HG03108 (cell line): ENCODE measurements around the gene ZSCAN16.

Experiments
- ATAC-seq: cut with Tn5 transposase; IDR thresholded peaks from one replicate; pipeline ENCODE4 v1.9.1; 2021; ENCODE audit warnings: moderate library complexity; ENCODE audit not compliant: unreplicated experiment

Gene ZSCAN16

DNA sequence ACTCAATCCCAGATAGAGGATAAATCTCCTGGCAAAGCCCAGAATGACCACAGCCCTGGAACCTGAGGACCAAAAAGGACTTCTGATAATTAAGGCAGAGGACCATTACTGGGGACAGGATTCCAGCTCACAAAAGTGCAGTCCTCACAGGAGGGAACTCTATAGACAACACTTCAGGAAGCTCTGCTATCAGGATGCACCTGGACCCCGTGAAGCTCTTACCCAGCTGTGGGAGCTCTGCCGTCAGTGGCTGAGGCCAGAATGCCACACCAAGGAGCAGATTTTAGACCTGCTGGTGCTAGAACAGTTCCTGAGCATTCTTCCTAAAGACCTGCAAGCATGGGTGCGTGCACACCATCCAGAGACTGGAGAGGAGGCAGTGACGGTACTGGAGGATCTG, 992 bp downstream of the ZSCAN16 start:
- ATAC-seq: no peak

DNA sequence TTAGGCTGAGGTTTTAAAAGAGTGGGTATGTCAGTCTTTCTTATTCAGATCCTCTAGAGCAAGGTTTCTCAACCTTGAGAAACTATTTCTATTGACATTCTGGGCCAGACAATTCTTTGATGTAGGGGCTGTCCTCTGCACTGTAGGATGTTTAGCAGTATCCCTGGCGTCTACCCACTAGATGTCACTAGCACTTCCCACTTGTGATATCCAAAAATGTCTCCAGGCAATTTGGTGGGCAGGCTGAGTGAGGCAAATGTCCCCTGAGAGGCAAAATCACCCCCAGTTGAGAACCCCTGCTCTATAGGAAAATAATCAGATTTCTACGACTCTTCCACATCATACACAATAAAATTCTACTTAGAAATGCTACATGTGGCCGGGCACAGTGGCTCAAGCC, 9.6 kb downstream of the ZSCAN16 start:
- ATAC-seq: no peak

DNA sequence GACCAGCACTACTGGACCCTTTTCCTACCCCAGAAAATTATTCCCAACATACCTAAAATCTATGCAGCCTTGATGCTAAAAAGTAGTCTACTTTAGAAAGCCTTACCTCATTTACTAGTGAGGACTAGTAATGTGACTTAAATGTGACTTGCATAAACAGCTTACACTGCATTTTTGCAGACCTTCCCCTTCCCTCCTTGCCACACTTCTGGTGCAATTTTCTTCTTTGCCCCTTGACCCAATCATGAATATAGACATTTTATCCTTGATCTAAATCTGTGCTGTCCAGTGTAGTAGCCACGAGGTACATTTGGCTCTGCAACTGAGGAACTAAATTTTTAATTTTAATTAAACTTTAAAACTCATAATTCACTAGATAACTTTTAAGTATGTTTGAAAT, 10.3 kb downstream of the ZSCAN16 start:
- no peak for ATAC-seq

DNA sequence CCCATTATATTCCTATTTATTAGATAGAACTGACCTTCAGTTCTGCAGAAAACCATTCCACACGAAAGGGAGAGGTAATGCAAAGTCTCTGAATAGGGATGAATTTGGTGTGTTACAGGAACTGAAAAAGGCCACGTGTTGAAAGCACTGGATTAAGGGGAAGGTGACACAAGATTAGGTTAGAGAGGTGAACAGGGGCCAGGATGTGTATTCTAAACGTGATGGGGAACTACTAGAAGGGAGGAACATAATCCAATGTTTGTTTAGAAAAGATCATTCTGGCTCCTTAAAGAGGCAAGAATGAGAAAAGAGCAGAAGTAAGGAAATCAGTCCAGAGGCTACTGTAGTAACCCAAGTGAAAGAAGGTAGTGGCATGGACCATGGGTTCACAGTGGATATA, 11.0 kb downstream of the ZSCAN16 start:
- ATAC-seq: no peak

DNA sequence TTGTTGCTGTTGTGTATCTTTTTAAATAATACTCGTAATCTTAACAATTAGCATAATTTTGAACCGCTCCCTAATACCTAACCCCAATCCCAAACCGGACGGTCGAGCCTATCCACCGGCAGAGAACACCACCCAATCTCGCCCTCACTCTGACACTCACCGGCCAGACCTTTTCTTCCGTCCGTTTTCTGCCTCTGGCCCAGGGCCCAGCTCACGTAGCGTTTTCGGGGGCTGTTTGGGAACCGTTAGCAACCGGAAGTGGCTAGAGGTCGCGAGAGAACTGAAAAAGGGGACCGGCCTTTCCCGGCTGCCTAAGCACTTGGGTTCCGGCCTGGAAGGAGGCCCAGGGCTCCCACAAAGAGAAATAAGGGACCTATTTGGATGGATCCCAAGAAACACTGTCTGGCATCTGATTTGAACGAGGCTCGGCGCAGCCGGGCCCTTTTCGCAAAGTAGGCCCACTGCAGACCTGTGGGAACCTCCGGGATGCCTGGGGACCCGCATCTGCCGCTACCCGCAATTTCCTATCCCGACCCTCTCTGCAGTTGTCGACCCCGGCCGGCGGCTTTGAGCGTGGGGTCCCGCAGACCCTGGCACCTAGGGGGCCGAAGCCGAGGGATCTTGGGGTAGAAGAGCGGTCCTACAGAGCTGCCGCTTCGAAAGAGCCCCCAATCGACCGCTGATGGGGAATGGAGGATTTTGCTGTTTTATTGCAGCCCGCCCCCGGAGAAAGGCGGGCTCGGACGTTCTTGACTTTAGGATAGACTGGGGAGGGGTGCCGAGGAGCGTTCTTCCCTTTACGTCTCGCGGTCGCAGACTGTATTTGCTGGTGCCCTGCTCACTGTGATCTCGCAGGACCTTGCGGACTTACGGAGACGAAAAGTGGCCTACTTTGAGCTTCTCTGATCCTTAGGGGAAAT, 12.4 kb downstream of the ZSCAN16 start:
- peak; percentile 49 for ATAC-seq

DNA sequence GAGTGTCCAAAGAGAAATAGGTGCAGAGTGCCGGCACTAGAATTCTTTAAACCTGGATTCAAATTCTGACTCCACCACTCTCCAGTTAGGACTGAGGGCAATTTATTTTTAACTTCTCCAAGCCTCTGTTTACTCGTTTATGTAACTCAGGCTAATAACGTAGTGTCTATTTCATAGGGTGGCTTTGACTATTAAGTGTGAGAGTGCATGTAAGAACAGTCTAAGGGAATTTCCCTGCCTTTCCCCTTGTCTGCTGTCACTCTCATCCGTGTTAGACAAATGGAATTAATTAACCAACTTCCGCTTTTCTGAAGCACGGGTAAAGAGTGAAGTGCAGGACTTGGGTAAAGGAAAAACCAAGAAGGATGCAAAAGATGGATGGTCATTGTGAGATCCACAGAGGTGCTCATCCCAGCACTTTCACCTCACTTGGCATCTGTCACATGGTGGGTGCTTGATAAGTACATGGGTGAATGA, 13.1 kb downstream of the ZSCAN16 start:
- peak; percentile 29 for ATAC-seq

DNA sequence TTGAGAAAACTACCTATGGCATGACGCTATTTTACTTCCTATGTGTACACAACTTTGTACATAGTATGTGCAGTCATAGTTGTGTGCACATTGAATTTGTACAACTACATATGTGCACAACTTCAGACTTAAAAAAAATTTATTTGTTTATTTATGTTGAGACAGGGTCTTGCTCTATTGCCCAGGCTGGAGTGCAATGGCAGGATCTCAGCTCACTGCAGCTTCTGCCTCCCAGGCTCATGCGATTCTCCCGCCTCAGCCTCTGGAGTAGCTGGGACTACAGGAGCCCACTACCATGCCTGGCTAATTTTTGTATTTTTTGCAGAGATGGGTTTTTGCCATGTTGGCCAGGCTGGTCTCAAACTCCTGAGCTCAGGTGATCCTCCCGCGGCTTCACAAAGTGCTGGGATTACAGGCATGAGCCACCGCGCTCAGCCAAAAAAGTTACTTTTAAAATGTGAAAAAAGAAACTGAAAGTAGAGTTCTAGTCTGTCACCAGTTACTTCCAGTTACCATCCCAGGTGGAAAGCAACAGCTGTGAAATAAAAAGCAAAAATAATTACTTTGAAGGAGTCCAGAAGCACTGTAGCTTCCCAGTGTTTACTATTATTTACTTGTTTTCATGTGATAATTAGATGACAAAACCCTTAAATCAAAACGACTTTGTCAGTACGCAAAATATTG, 15.6 kb downstream of the ZSCAN16 start:
- ATAC-seq: no peak

DNA sequence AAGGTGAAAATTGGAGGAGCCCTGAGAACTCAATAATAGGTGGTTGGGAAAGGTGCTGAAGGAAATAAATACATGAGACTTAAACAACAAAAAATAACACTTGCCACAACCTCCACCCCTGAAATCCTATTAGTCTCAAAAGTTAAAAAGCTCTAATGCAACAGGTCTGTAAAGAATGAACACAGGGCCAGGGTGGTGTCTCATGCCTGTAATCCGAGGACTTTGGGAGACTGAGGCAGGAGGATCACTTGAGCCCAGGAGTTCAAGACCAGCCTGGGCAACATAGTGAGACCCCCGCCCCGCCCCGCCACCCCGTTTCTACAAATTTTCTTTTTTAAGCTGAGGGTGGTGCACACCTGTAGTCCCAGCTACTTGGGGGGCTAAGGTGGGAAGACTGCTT, 16.2 kb downstream of the ZSCAN16 start:
- ATAC-seq: no peak

DNA sequence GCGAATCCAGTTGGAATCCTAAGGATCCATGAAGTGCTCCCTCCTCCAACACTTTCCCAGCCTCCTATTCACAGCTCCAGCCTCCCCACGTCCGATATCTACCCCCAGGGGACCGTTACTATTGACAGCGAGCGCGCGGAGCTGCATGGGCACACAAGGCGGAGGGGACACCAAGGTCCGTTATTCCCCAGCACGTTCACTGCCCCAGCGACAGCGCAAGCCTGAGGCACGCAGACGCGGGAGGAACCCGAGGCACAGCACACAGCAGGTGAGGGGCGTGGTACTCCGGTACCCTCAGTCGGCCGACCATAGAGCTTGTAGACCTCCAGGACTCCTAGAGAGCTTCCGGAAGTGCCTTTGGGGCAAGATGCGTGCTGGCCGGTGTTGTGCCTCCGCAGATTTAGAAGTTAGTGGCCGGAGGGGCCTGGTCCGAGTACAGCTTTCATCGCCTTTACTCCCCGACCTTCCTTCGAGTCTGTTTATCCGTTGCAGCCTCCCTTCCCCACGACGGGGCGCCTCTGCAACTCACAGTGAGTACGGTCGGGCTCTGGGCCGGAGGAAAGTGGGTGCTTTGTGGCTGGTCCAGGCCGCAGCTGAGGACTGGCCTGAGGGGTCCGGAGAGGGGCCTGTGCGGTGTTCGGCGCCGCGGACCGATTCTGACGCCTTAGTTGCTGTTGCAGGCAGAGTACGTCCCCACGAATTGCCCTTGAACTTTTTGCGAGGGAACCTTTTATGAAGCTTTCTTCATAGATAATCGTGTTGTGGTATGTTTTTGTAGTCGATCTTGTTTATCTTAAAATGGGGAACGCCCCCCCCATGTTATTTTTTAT, 17.3 kb downstream of the ZSCAN16 start, which contains the start of gene ZKSCAN8:
TSS of gene ZKSCAN8 (plus strand) at position 384 of the 830 bp plus-strand sequence. CDS start 6,525 bp downstream, outside the sequence.
- peak; percentile 67 for ATAC-seq

DNA sequence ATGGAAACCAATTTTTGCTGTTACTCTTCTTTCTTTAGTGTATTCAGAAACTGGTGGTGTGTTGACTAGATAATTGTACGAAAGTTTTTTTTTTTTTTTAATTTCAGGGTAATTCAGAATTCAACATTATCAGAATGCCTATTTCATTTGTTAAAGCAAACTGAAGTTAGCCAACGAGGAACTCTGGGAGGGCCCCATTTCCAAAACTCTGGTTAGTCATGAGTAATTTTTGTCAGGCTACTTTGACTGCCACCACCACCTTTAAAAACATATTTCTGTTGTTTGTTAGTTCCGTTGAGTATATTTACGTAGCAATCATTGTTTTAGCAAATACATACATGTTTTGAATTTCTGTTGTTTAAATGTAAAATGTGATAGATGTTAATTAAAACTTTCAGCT, 18.0 kb downstream of the ZSCAN16 start:
- ATAC-seq: no peak

DNA sequence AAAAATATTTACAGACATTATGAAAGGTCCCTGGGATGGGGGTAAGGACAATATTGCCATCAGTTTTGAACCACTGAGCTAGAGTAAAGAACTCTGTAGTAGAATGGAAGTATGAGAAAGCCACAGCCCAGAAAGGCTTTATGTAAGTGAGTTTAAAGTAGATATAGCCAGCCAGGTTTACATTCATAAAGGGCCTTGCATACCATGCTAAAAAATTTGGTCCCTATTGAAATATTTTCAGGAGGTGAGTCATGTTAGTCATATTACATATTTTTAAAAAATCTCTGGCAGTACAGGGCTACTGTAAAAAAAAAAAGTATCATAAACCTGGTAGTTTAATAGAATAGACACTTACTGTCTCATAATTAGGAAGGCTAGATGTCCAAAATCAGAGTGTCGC, 20.8 kb downstream of the ZSCAN16 start:
- ATAC-seq: no peak

DNA sequence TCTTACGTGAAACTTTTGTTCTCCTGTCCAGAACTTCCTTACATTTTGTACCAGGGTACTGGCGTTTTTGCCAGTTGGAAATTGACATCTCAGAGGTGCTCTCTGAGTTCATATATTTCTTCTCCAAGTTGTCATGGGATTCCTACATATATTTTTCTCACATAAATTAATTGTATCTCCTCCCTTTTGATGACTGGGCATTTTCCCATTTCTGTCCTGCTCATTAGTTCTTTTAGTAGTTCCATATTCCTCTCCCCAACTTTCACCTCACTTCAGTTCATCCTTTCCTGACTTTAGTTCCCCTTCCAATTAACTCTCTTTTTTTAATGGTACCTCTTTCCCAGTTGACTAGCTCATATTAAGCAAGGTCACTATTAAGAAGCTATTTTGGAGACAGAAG, 28.1 kb downstream of the ZSCAN16 start:
- no peak for ATAC-seq

DNA sequence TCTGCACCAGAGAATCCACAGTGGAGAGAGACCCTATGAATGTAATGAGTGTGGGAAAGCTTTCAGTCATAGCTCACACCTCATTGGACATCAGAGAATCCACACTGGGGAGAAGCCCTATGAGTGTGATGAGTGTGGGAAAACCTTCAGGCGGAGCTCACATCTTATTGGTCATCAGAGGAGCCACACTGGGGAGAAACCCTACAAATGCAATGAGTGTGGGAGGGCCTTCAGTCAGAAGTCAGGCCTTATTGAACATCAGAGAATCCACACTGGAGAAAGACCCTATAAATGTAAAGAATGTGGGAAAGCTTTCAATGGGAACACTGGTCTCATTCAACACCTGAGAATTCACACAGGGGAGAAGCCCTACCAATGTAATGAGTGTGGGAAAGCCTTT, 29.1 kb downstream of the ZSCAN16 start:
- no peak for ATAC-seq

DNA sequence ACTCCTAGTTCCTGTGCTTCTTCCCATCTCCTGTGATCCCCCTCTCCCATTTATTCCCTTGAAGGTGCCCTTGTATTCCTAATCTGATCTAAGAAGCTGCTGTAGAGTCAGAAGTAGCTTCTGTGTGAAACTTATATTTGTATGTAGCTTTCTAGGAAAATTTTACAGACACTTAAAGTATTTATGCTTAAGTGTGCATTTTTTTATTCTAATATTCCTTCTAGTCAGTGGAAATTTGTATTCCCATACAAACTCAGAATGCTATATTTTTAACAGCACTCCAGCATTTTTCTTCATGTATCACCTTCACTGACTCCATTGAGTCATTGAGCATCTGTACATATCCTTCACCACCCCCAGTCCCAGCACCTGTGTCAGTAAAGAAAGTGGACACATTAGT, 29.9 kb downstream of the ZSCAN16 start:
- no peak for ATAC-seq

DNA sequence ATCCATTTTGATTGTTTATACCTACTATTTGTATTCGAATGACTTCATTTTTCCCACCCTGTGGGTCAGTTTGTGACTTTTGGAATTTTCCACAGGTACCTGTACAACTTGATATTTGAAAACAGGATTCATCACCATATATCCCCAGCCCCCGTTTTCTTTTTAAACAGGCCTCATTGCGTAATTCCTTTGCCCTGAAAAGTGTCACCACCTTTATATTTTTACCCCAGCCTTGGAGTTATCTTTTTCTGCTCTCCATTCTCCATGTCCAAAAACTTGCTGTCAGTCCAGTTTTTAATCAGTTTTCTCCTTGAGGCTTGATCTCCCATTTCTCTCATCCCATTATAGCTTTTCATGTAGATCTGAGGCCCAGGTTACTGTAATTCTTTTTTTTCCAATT, 33.9 kb downstream of the ZSCAN16 start:
- no peak for ATAC-seq

DNA sequence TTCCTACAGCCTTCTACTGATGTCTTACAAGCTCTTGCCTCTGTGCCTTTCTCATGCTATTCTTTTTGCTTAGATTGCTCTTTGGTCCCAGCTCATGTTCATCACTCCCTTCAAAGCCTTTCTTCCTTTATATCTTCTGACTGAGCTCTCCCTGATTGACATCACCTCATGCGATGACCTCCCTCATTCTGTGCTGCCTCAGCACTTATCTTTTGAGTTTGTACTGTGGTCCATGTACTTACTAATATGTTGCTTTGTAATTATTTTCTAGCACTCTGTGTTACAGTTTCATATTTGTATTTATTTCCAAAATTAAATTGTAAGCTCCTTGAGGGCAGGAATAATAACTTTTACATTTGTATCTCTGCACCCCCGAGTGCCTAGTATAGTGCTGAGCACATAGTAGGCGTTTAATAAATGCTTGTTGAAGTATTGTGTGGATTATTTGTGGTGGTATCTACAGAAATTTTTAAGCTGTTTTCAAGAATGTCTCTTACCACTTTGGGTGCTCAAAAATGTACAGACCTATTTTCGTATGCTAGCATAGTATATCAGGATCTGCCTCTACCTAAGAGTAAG, 34.7 kb downstream of the ZSCAN16 start:
- no peak for ATAC-seq

DNA sequence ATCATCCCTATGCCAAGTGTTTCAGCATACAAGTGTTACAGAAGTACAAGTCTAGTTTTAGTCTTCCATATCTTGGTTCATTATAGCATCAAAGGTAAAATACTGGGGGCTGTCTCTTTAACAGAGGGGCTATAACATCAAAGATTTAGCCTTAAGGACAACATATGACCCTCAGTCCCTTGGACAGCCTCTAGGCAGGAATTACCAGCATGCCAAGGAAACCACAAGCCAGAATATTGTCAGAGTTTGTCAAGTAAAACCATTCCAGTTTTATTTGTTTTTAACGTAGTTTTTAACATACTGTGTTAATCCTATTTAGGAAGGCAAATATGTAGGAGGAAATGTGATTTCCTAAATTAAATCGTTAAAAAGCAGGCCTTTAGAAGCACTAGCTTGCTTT, 35.8 kb downstream of the ZSCAN16 start:
- no peak for ATAC-seq

DNA sequence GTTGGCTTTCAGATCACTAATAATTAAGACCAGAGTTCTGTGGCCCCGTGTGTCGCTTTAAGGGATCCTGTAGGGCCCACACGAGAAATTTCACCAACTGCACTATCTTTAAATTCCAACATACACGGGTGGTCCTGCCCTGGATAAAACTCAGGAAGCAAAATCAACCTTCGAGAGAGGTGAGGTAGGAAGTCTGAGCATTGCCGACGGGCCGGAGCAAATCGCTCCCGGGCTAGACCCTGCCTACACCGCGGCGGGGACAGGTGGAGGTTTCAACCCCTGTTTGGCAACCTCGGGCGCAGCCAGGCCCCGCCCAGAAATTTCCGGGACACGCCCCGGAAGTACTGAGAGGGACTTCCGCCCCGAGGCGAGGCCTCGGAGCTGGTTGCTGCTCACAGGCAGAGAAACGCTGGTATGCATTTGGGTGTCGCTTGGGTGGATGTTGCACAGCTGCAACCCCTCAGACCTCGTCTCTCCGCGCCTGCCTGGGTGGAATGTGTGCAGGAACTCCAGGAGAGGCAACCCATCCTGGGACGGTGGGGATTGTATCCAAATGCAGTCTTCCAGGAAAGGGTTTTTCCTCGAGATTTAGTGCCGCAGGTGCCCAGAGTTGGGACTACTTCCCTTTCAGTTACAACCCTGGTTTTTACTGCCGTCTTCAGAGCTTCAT, 37.1 kb downstream of the ZSCAN16 start:
- peak; percentile 94 for ATAC-seq

DNA sequence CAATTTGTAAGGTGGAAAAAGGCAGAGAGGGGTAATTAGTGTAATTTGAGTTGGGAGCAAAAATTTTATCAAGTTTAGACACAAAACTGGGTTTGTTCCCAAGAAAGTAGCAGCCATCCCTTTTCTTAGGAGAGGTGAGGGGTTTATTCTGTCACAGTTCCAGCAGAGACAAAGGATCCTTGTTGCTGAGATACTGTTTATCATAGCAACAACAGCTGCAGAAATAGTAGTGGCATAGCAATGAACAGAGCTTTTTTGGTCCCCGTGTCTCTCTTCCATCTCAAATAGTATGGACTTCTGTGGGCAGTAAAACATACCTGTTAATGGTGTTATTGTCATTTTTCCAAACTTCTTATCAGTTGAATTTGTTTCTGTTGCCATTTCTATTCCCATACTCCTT, 41.2 kb downstream of the ZSCAN16 start:
- no peak for ATAC-seq

DNA sequence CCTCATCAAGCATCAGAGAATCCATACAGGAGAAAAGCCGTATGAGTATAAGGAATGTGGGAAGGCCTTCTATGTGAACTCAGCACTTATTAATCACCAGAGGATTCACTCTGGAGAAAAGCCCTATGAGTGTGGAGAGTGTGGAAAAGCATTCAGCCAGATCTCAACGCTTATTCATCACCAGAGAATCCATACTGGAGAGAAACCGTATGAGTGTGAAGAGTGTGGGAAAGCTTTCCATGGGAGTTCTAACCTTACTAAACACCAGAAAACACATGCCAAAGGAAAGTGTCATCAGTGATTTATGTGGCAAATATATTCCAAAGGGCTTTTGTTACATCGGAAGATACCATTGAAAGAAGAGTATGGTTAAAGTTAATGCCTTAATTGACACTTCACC, 42.7 kb downstream of the ZSCAN16 start:
- ATAC-seq: no peak
